SU-DHL-6 (cell line): ENCODE measurements around the gene DACH1.

Source experiments
- H2AFZ ChIP-seq: fragments of 200-600 bp; sonication (generic); 2 replicates; pipeline ENCODE4 v1.6.1; 2014; ENCODE audit warnings: low read depth, mild to moderate bottlenecking, moderate library complexity, mixed read lengths, antibody characterized with exemption, low read length; ENCODE audit not compliant: severe bottlenecking
- H3F3A ChIP-seq: fragments of 200-600 bp; shearing (Covaris generic); 2 replicates; pipeline ENCODE4 v1.6.0; 2016; ENCODE audit warnings: antibody characterized with exemption, mild to moderate bottlenecking; ENCODE audit not compliant: insufficient read depth
- H3K27ac ChIP-seq: fragments of 200-600 bp; sonication (generic); 2 replicates; pipeline ENCODE4 v1.5.1; 2016; ENCODE audit warnings: low read depth, mild to moderate bottlenecking, low read length, moderate library complexity, mixed read lengths
- H3K27me3 ChIP-seq: fragments of 200-600 bp; sonication (generic), shearing (Covaris generic); 2 replicates; pipeline ENCODE4 v1.6.0; 2014; ENCODE audit warnings: mild to moderate bottlenecking, low read length
- H3K36me3 ChIP-seq: fragments of 200-600 bp; sonication (generic); 2 replicates; pipeline ENCODE4 v1.6.1; 2014; ENCODE audit warnings: mild to moderate bottlenecking, low read length, mixed read lengths
- H3K4me2 ChIP-seq: fragments of 300-600, 200-600 bp; shearing (Covaris generic), sonication (generic); 2 replicates; pipeline ENCODE4 v1.6.0; 2014; ENCODE audit warnings: low read length, low read depth, mild to moderate bottlenecking; ENCODE audit not compliant: poor library complexity, severe bottlenecking
- H3K4me3 ChIP-seq: fragments of 200-600 bp; sonication (generic); 2 replicates; pipeline ENCODE4 v1.5.1; 2014; ENCODE audit warnings: antibody characterized with exemption, low read length, mild to moderate bottlenecking, mixed read lengths; ENCODE audit not compliant: insufficient read depth, poor library complexity, severe bottlenecking
- H3K79me2 ChIP-seq: fragments of 200-600 bp; sonication (generic); 2 replicates; pipeline ENCODE4 v1.6.1; 2014; ENCODE audit warnings: mild to moderate bottlenecking, low read length, moderate library complexity; ENCODE audit not compliant: insufficient read depth
- H3K9ac ChIP-seq: fragments of 200-600 bp; sonication (generic); 2 replicates; pipeline ENCODE4 v1.7.0; 2014; ENCODE audit warnings: mild to moderate bottlenecking, low read length
- H3K9me2 ChIP-seq: fragments of 200-600 bp; sonication (generic); replicated peaks from 2 replicates; pipeline ENCODE4 v1.6.1; 2014; ENCODE audit warnings: low read length; ENCODE audit not compliant: insufficient read depth
- H3K9me3 ChIP-seq: fragments of 200-600 bp; sonication (generic); 2 replicates; pipeline ENCODE4 v1.6.1; 2014; ENCODE audit warnings: low read length, mixed read lengths; ENCODE audit not compliant: insufficient read depth
- H4K20me1 ChIP-seq: fragments of 200-600 bp; sonication (generic); 2 replicates; pipeline ENCODE4 v1.6.1; 2014; ENCODE audit warnings: low read depth, mild to moderate bottlenecking, antibody characterized with exemption, low read length, moderate library complexity, mixed read lengths
- CTCF ChIP-seq: fragments of 200-600 bp; sonication (generic); IDR thresholded peaks from one replicate; pipeline ENCODE4 v1.5.1; 2017; ENCODE audit warnings: antibody characterized with exemption, mild to moderate bottlenecking, low read length, moderate library complexity; ENCODE audit not compliant: insufficient read depth, poor library complexity, severe bottlenecking
- EZH2phosphoT487 ChIP-seq: fragments of 200-600 bp; sonication (generic), shearing (Covaris generic); conservative IDR thresholded peaks from 2 replicates; pipeline ENCODE4 v1.6.1; 2018; ENCODE audit warnings: mild to moderate bottlenecking, antibody characterized with exemption, low read length, moderate library complexity, mixed read lengths

The DACH1 gene

DNA sequence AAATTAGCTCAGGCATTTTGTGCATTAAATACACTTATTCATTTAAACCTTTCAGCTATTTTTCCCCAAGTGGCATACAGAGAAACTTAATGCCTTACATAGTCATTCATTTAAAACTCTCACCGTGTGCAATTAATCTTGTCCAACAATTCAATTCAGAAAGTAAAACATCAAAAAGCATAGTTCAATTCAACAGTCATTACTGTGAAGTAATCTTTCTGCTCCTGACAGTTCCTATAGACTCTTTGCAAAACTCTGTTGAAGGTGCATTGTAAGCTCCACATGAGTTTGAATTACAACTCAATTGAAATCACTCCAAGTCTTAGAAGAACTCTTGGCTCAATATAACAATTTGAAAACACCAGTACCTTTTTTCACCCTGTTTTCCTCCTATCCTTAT is 228.3 kb downstream of the DACH1 start:
- no peaks in the 10 kb centered on the region for H3K36me3 ChIP-seq
- H3F3A ChIP-seq = no peaks in the 10 kb centered on the region
- TF ChIP-seq CTCF (no peak), EZH2phosphoT487 (no peak)
- H3K9me2 ChIP-seq = no peaks in the 10 kb centered on the region
- no peaks in the 10 kb centered on the region for H3K27me3 ChIP-seq
- no peak overlapping the region for H3K4me2 ChIP-seq
- no peaks in the 10 kb centered on the region for H4K20me1 ChIP-seq
- H3K79me2 ChIP-seq = no peaks in the 10 kb centered on the region
- no peak overlapping the region for H3K9ac ChIP-seq
- no peak overlapping the region for H3K27ac ChIP-seq
- no peaks in the 10 kb centered on the region for H3K9me3 ChIP-seq
- H2AFZ ChIP-seq = no peak overlapping the region
- no peak overlapping the region for H3K4me3 ChIP-seq

- no peaks in the 10 kb centered on the region for H3K9me2 ChIP-seq
- no peak for TF ChIP-seq EZH2phosphoT487
- no peak for TF ChIP-seq CTCF
- no peak overlapping the region for H3K27ac ChIP-seq
- H4K20me1 ChIP-seq = no peaks in the 10 kb centered on the region
- H3K4me2 ChIP-seq = no peak overlapping the region
- H3K4me3 ChIP-seq = no peak overlapping the region
- no peaks in the 10 kb centered on the region for H3K9me3 ChIP-seq
- H3K9ac ChIP-seq = no peak overlapping the region
- no peaks in the 10 kb centered on the region for H3F3A ChIP-seq
- H3K79me2 ChIP-seq = no peaks in the 10 kb centered on the region
- no peak overlapping the region for H2AFZ ChIP-seq
- no peaks in the 10 kb centered on the region for H3K27me3 ChIP-seq
- H3K36me3 ChIP-seq = no peaks in the 10 kb centered on the region
These were observed 232.2 kb downstream of the DACH1 start for GRCh38 chr13:71634602-71635443.

- Histone ChIP-seq H3K27ac (no peak overlapping the region), H4K20me1 (no peaks in the 10 kb centered on the region), H3K4me2 (no peak overlapping the region), H3K9me3 (no peaks in the 10 kb centered on the region), H3K9ac (no peak overlapping the region), H3K27me3 (no peaks in the 10 kb centered on the region), H3F3A (no peaks in the 10 kb centered on the region), H3K36me3 (no peaks in the 10 kb centered on the region), H3K4me3 (no peak overlapping the region), H3K79me2 (no peaks in the 10 kb centered on the region), H2AFZ (no peak overlapping the region), H3K9me2 (no peaks in the 10 kb centered on the region)
- TF ChIP-seq EZH2phosphoT487 (no peak), CTCF (no peak)
These were observed 232.8 kb downstream of the DACH1 start for GRCh38 chr13:71634182-71634581.
